GM19455 (cell line): ENCODE results near the gene CCDC127.
A peak's percentile ranks its signal among the peaks of the same experiment; 100 is the strongest.
"Not testable (repeated sequence)": the region's sequence is repeated elsewhere in the genome, so short reads cannot be mapped to it uniquely, and the experiment has no call there.

Experiments
- ATAC-seq: cut with Tn5 transposase; IDR thresholded peaks from one replicate; pipeline ENCODE4 v1.9.1; 2021; ENCODE audit not compliant: unreplicated experiment

CCDC127 gene

GRCh38 chr5:217494-218456 is at the start of gene CCDC127, which contains the start of gene SDHA:
TSS of gene CCDC127 (minus strand) at chr5:218153. CDS start at chr5:216849, 1,304 bp downstream.
TSS of gene SDHA (plus strand) at chr5:218320. CDS start at chr5:218356, 36 bp downstream.
- ATAC-seq: peak; percentile 79

- no peak for ATAC-seq
Observed at GRCh38 chr5:267716-268115, 49.8 kb upstream of the CCDC127 start.

- not testable (repeated sequence) for ATAC-seq
Observed at GRCh38 chr5:266311-267026, 48.5 kb upstream of the CCDC127 start.

GRCh38 chr5:264338-264737 is 46.4 kb upstream of the CCDC127 start:
- ATAC-seq: no peak

- ATAC-seq: not testable (repeated sequence)
Observed at GRCh38 chr5:263275-263974, 45.5 kb upstream of the CCDC127 start.

- ATAC-seq: no peak
Observed at GRCh38 chr5:257148-257547, 39.2 kb upstream of the CCDC127 start.

GRCh38 chr5:256347-256746 is 38.4 kb upstream of the CCDC127 start:
- ATAC-seq: not testable (repeated sequence)

- ATAC-seq: not testable (repeated sequence)
Observed at GRCh38 chr5:255116-255515, 37.2 kb upstream of the CCDC127 start.

GRCh38 chr5:254322-254721 is 36.4 kb upstream of the CCDC127 start:
- ATAC-seq: not testable (repeated sequence)

GRCh38 chr5:252546-252945 is 34.6 kb upstream of the CCDC127 start:
- ATAC-seq: no peak

GRCh38 chr5:251975-252374 is 34.0 kb upstream of the CCDC127 start:
- not testable (repeated sequence) for ATAC-seq

GRCh38 chr5:251538-251937 is 33.6 kb upstream of the CCDC127 start:
- ATAC-seq: not testable (repeated sequence)

- ATAC-seq: not testable (repeated sequence)
Observed at GRCh38 chr5:251016-251415, 33.1 kb upstream of the CCDC127 start.

- ATAC-seq: not testable (repeated sequence)
Observed at GRCh38 chr5:250396-250795, 32.4 kb upstream of the CCDC127 start.

GRCh38 chr5:245717-246116 is 27.8 kb upstream of the CCDC127 start:
- ATAC-seq: not testable (repeated sequence)

- not testable (repeated sequence) for ATAC-seq
Observed at GRCh38 chr5:243683-244367, 25.9 kb upstream of the CCDC127 start.

- ATAC-seq: not testable (repeated sequence)
Observed at GRCh38 chr5:241045-241669, 23.2 kb upstream of the CCDC127 start.

- ATAC-seq: not testable (repeated sequence)
Observed at GRCh38 chr5:240550-240949, 22.6 kb upstream of the CCDC127 start.

- ATAC-seq: not testable (repeated sequence)
Observed at GRCh38 chr5:237931-238330, 20.0 kb upstream of the CCDC127 start.

- ATAC-seq: not testable (repeated sequence)
Observed at GRCh38 chr5:235527-235926, 17.6 kb upstream of the CCDC127 start.
